ENCODE data around the gene PUS1. TPM values are rescaled to one million over a fixed set of nuclear protein-coding genes. Genes with fewer than 3 reads are reported as not detected.

PUS1 gene
- total and polyA plus RNA-seq, 9 of the 15 experiments (the other 6 are each of a cell fraction or from before 2014, with no cell fraction given), result 1.9 to 90.8 (median 30.0) TPM

- TF ChIP-seq MYC (IDR thresholded peaks at IDR 0.05; ENCODE audit: low read depth, low read length) (peak; percentile 23; the same call in 1 of the 2 replicates), MYC (CRISPR knock-in tag; IDR thresholded peaks at IDR 0.05; ENCODE audit: borderline replicate concordance, low read depth) (peak; percentile 19; the same call in 1 of the 2 replicates), PPARD (CRISPR knock-in tag; IDR thresholded peaks at IDR 0.05) (no peak), ZNF589 (CRISPR knock-in tag; IDR thresholded peaks at IDR 0.05; ENCODE audit: low read depth) (no peak), SNRNP70 (optimal IDR thresholded peaks at IDR 0.05; ENCODE audit: low read depth, low read length) (no peak), HMGXB4 (CRISPR knock-in tag; IDR thresholded peaks at IDR 0.05) (no peak; the same call in 1 of the 2 replicates), PHB (CRISPR knock-in tag; IDR thresholded peaks at IDR 0.05) (no peak), ZC3H4 (CRISPR knock-in tag; IDR thresholded peaks at IDR 0.05; ENCODE audit: borderline replicate concordance) (no peak), CCAR2 (IDR thresholded peaks at IDR 0.05; ENCODE audit: low read depth, low read length) (no peak), HDAC6 (IDR thresholded peaks at IDR 0.05; ENCODE audit: low read depth, low read length) (no peak), ZNF511 (CRISPR knock-in tag; IDR thresholded peaks at IDR 0.05) (peak; percentile 56; the same call in 1 of the 2 replicates), SAFB2 (IDR thresholded peaks at IDR 0.05; ENCODE audit: borderline replicate concordance, low read depth, low read length, severe bottlenecking) (no peak), ZNF253 (CRISPR knock-in tag; conservative IDR thresholded peaks at IDR 0.05) (no peak), FOXA1 (IDR thresholded peaks at IDR 0.05; ENCODE audit: borderline replicate concordance) (no peak), STAT5A (IDR thresholded peaks at IDR 0.05; ENCODE audit: borderline replicate concordance, low read length) (no peak), BCLAF1 (IDR thresholded peaks at IDR 0.05; ENCODE audit: borderline replicate concordance in 1 of 2, control insufficient read depth in 1 of 2, low read depth in 2 of 2, low read length in 1 of 2) (no peak), TFAM (CRISPR knock-in tag; conservative IDR thresholded peaks at IDR 0.05) (no peak), KAT8 (IDR thresholded peaks at IDR 0.05; ENCODE audit: low read depth) (no peak), NONO (IDR thresholded peaks at IDR 0.05; ENCODE audit: low read depth in 2 of 2, low read length in 1 of 2) (peak in 1 of 2 experiments; percentile 27; a peak in 1 of 4 replicates), TAF15 (IDR thresholded peaks at IDR 0.05; ENCODE audit: low read depth, low read length) (no peak), MAFK (IDR thresholded peaks at IDR 0.05; ENCODE audit: low read length) (peak; percentile 92), ZNF785 (CRISPR knock-in tag; IDR thresholded peaks at IDR 0.05) (no peak), ATF1 (CRISPR knock-in tag; IDR thresholded peaks at IDR 0.05) (no peak), ATF1 (tag; IDR thresholded peaks at IDR 0.05) (peak; percentile 95), PHF21A (IDR thresholded peaks at IDR 0.05; ENCODE audit: borderline replicate concordance, low read depth) (no peak)
Observed at GRCh38 chr12:131896080-131896810, 32.8 kb upstream of the PUS1 start (continued).
